ENCODE results near the gene OBSL1.

- no peak for TF ChIP-seq CTCF (IDR thresholded peaks at IDR 0.05)
- no peak for TF ChIP-seq POLR2A (IDR thresholded peaks at IDR 0.05)
- TF ChIP-seq EP300 (IDR thresholded peaks at IDR 0.05) = no peak
These were observed 34.4 kb downstream of the OBSL1 start for GRCh38 chr2:219536967-219537366.

All from ovary (tissue), 3 donors.